Choroid plexus epithelial cell (primary cell): ENCODE results near the gene WWOX.

Source experiments
- DNase-seq: peaks from one replicate; pipeline ENCODE4 v3.0.0-alpha.2; 2010; ENCODE audit warnings: low read depth
- H3K4me3 ChIP-seq: 2 replicates; pipeline ENCODE4 v1.5.1; 2011; ENCODE audit warnings: low read depth, mild to moderate bottlenecking, control low read depth, low read length, moderate library complexity
- CTCF ChIP-seq: conservative IDR thresholded peaks from 2 replicates; pipeline ENCODE4 v1.5.1; 2011; ENCODE audit warnings: low read depth, mild to moderate bottlenecking, control low read depth, inconsistent platforms, low read length, moderate library complexity

Gene WWOX

GRCh38 chr16:78244131-78244895 lies 144.9 kb downstream of the WWOX start:
- TF ChIP-seq CTCF, result no peak
- no peak overlapping the region for H3K4me3 ChIP-seq
- DNase-seq, result no peak

DNA sequence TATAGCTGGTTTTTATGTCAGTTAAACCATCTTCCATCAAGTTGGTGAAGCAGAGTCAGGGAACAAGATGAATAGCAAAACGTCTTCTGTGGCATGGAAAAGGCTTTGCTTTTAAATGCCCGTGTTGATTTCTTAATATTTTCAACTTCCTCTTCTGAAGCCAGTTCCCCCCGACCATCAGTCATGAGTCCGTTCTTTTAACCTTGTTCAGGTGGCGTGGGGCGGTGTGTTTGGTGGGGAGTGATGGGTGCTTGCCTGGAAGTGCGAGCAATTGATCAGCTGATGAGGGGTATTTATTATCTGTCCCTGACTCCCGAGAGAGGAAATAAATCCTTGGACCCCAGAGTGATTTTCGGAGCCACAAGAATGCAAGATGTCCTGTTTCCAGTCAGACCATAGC lies 147.1 kb downstream of the WWOX start:
- DNase-seq, result no peak
- H3K4me3 ChIP-seq, result no peak overlapping the region
- TF ChIP-seq CTCF, result no peak

DNA sequence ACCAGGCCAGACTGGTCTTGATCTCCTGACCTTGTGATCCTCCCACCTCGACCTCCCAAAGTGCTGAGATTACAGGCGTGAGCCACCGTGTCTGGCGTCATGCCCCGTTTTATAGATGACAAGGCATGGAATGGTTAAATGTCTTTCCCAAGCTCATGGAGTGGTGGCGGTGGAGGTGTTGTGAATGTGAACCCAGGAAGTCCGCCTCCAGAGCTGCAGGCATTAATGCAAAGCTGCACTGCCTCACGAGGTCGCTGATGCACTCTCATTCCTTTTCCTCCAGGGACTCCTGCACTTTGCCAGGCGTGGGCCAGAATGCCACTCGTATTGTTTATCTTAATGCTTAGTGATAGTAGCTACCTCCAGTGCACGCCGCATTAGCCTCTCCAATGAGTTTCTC lies 149.6 kb downstream of the WWOX start:
- H3K4me3 ChIP-seq, result no peak overlapping the region
- no peak for DNase-seq
- TF ChIP-seq CTCF, result no peak

GRCh38 chr16:78249832-78250231 lies 150.4 kb downstream of the WWOX start:
- no peak for DNase-seq
- TF ChIP-seq CTCF, result no peak
- H3K4me3 ChIP-seq, result no peak overlapping the region

DNA sequence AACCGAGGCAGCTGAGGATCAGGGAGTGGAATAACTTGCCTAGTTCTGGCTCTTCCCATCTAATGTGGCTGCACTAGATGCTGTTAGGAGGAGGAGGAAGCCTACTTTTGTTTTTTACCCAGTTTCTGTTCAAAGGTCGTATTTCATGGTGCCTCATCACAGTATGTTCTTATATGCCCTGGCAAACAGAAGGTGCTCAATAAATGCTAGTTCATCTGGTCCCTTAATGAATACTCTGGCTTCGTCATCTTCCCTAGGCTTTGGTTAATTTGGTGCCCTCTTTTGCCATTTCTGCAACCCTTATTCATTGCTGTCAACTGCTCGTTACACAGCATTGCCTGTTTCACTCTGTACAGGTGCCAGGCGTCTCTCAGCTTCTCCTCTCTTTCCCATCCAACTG lies 151.7 kb downstream of the WWOX start:
- no peak for DNase-seq
- H3K4me3 ChIP-seq, result no peak overlapping the region
- no peak for TF ChIP-seq CTCF

- no peak for DNase-seq
- no peak for TF ChIP-seq CTCF
- H3K4me3 ChIP-seq, result no peak overlapping the region
Observed at GRCh38 chr16:78252757-78253156, 153.3 kb downstream of the WWOX start.

- H3K4me3 ChIP-seq, result no peak overlapping the region
- no peak for TF ChIP-seq CTCF
- DNase-seq, result no peak
Observed at GRCh38 chr16:78254841-78255240, 155.4 kb downstream of the WWOX start.
